Measurements from ENCODE around the gene LBR. TPM values are rescaled to one million over a fixed set of nuclear protein-coding genes. Genes with fewer than 3 reads are reported as not detected.

LBR gene
- total RNA-seq, 2 donors from 2014 or later = 39.1 to 51.7 TPM

DNA sequence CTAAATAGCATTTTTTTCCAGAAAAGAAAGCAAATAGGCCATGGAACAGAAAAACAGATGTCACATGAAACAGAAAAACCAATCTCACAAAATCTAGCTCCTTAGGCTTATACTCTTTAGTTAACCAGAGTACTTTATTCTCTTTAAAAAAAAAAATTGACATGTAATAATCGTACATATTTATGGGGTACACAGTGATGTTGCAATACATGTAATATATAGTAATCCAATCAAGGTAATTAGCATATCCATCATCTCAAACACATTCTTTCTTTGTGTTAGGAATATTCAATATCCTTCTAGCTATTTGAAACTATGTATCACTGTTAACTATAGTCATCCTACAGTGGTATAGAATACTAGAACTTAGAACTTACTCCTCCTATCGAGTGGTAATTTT lies 20.1 kb downstream of the LBR start:
- DNase-seq (ENCODE audit: low spot score) (no peak), ATAC-seq (ENCODE audit: insufficient number of reproducible peaks, low FRiP score, low read depth) (no peak)
- Histone ChIP-seq H3K27me3 (replicated peaks; ENCODE audit: insufficient read depth) (no peaks in the 10 kb centered on the region), H3K36me3 (peaks cover 31% of the 10 kb centered on the region), H3K9me3 (no peaks in the 10 kb centered on the region), H3K27ac (no peak overlapping the region), H3K4me1 (ENCODE audit: control insufficient read depth in 1 of 2, low read depth in 2 of 2) (no peaks in the 10 kb centered on the region), H3K4me3 (no peak overlapping the region)
- TF ChIP-seq, protein P1, sequence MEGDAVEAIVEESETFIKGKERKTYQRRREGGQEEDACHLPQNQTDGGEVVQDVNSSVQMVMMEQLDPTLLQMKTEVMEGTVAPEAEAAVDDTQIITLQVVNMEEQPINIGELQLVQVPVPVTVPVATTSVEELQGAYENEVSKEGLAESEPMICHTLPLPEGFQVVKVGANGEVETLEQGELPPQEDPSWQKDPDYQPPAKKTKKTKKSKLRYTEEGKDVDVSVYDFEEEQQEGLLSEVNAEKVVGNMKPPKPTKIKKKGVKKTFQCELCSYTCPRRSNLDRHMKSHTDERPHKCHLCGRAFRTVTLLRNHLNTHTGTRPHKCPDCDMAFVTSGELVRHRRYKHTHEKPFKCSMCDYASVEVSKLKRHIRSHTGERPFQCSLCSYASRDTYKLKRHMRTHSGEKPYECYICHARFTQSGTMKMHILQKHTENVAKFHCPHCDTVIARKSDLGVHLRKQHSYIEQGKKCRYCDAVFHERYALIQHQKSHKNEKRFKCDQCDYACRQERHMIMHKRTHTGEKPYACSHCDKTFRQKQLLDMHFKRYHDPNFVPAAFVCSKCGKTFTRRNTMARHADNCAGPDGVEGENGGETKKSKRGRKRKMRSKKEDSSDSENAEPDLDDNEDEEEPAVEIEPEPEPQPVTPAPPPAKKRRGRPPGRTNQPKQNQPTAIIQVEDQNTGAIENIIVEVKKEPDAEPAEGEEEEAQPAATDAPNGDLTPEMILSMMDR (IDR thresholded peaks at IDR 0.05) = no peak

DNA sequence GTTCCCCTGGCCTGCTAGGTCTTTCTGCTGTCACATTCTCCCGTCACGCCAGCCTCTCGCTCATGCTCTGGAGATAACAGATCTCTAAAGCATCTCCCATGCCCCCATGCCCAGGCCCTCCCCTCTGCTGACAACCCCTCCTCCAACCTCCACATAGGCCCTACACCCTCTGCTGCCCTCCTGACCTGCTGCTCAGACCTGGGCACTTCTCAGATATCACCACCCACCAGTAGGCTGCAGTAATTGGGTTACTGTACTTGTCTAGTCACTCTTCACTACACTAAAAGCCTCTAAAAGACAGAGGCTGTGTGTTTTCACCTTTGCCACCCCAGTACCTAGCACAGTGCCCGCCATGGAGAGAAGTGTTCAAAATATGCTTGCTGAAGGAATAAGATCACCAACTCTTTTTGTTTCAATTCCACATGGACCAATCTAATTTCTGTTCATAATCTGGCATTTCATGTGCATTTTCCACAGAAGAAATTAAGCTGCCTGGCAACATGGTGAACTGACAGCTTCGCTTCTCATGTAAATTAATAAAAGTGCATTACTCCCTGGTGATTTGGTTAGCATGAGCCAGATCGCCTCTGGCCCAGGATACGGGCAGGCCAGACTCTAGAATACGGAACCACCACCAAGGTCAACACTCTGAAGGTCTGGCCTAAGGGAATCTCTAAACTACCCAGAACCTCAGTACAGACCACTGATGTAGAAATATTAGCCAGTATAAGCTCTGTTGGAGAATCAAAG lies 20.7 kb downstream of the LBR start:
- no peak overlapping the region for H3K27ac ChIP-seq
- peaks cover 29% of the 10 kb centered on the region for H3K36me3 ChIP-seq
- no peak for ATAC-seq (ENCODE audit: insufficient number of reproducible peaks, low FRiP score, low read depth)
- no peak overlapping the region for H3K4me3 ChIP-seq
- TF ChIP-seq, protein P1 (IDR thresholded peaks at IDR 0.05) = no peak
- no peaks in the 10 kb centered on the region for H3K9me3 ChIP-seq
- no peaks in the 10 kb centered on the region for H3K4me1 ChIP-seq (ENCODE audit: control insufficient read depth in 1 of 2, low read depth in 2 of 2)
- no peak for DNase-seq (ENCODE audit: low spot score)
- H3K27me3 ChIP-seq (replicated peaks; ENCODE audit: insufficient read depth) = no peaks in the 10 kb centered on the region

DNA sequence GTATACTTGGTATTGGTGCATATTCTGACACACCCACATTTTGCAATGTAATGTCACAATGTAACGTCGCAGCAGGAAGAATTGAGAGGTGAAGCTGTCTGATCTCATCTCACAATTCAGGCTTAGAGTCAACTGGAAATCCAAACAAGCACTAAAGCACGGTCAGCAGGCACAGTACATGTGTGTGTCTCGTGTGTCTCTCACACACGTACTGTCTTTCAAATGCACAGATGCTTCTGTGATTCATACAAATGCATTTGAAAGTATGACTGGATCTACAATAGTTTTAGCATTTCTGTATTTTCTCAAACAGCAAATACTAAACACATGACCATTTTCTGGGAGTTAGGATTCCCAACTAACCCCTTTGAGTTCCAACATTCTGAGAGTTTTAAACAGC lies 26.9 kb downstream of the LBR start:
- H3K36me3 ChIP-seq = peaks cover 24% of the 10 kb centered on the region
- H3K4me3 ChIP-seq = no peak overlapping the region
- TF ChIP-seq, protein P1 (IDR thresholded peaks at IDR 0.05) = no peak
- no peaks in the 10 kb centered on the region for H3K27me3 ChIP-seq (replicated peaks; ENCODE audit: insufficient read depth)
- H3K9me3 ChIP-seq = no peaks in the 10 kb centered on the region
- no peak for ATAC-seq (ENCODE audit: insufficient number of reproducible peaks, low FRiP score, low read depth)
- DNase-seq (ENCODE audit: low spot score) = no peak
- H3K27ac ChIP-seq = no peak overlapping the region
- no peaks in the 10 kb centered on the region for H3K4me1 ChIP-seq (ENCODE audit: control insufficient read depth in 1 of 2, low read depth in 2 of 2)

DNA sequence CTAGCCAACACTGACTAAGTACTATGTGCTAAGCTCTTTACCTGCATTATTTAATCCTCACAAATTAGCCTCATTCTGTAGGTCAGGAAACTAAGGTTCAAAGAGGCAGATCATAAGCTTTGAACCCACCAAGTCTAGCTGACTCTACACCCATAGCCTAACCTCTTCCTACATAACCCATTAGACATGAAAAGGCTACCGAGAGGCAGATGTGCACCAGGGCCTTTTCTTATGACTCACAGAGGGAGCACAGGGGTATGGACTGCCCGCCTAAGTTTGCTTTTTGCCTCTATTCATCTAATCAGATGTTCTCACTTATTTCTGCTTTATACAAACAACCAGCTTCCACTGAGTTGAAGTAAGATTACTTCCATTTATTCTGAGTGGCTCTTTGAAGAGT lies 31.5 kb downstream of the LBR start:
- no peak for DNase-seq (ENCODE audit: low spot score)
- Histone ChIP-seq H3K36me3 (peaks cover 13% of the 10 kb centered on the region), H3K4me3 (no peak overlapping the region), H3K4me1 (ENCODE audit: control insufficient read depth in 1 of 2, low read depth in 2 of 2) (no peaks in the 10 kb centered on the region), H3K27me3 (replicated peaks; ENCODE audit: insufficient read depth) (no peaks in the 10 kb centered on the region), H3K9me3 (no peaks in the 10 kb centered on the region), H3K27ac (no peak overlapping the region)
- TF ChIP-seq, protein P1 (IDR thresholded peaks at IDR 0.05) = no peak
- ATAC-seq (ENCODE audit: insufficient number of reproducible peaks, low FRiP score, low read depth) = no peak

DNA sequence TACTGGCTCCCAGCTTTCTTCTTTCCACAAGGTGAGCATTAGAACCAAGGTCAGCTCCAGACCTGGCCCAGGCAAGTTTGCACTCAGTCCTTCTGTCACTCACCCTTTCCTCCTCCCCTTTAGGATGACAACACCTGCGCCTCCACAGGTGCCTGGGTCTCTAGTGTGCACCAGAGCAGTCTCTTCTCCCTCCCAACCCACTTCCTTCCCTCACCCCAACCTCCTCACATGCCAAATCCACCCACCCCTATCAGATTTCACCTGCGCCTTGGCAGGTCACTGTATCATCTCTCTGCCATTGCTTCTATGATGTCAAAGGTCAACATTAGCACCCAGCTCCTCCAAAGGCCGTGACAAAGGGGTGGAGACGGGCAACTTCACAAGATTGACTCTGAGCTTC lies 38.0 kb downstream of the LBR start:
- DNase-seq (ENCODE audit: low spot score) = no peak
- H3K4me1 ChIP-seq (ENCODE audit: control insufficient read depth in 1 of 2, low read depth in 2 of 2) = no peaks in the 10 kb centered on the region
- TF ChIP-seq, protein P1 (IDR thresholded peaks at IDR 0.05) = no peak
- H3K27me3 ChIP-seq (replicated peaks; ENCODE audit: insufficient read depth) = no peaks in the 10 kb centered on the region
- ATAC-seq (ENCODE audit: insufficient number of reproducible peaks, low FRiP score, low read depth) = no peak
- H3K4me3 ChIP-seq = no peak overlapping the region
- H3K36me3 ChIP-seq = no peaks in the 10 kb centered on the region
- no peak overlapping the region for H3K27ac ChIP-seq
- H3K9me3 ChIP-seq = no peaks in the 10 kb centered on the region

All from thoracic aorta (tissue), 2 donors.